ENCODE results near the gene TTPAL.

The TTPAL gene

DNA sequence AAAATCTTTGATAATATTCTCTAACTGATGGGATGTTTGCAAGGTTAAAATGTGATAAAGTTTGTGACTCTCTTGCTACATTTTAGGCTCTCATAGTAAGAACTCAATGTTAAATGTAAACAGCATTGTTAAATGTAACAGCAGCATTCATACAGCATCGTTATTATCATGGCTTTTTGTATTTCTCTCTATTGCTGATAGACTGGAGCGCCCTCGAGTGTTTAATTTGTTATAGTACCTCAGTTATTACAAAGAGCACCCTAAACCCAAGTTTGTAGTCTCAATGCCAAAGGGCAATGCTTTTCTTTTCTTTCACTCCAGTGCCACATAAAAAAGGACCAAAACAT is 14.9 kb upstream of the TTPAL start:
- H3K4me3 ChIP-seq (ENCODE audit: low read depth, low read length) = no peak overlapping the region
- no peak overlapping the region for H3K27ac ChIP-seq (ENCODE audit: extremely low read depth, low read depth, low read length)
- no peak for TF ChIP-seq ZBTB7A (tag by site-specific recombination; IDR thresholded peaks at IDR 0.05; ENCODE audit: low read depth)
- TF ChIP-seq ZNF654 (tag by site-specific recombination; IDR thresholded peaks at IDR 0.05; ENCODE audit: low read depth) = peak; percentile 53
- no peak for TF ChIP-seq ZNF544 (tag by site-specific recombination; IDR thresholded peaks at IDR 0.05)
- no peak for TF ChIP-seq ZNF174 (tag by site-specific recombination; IDR thresholded peaks at IDR 0.05)
- ChIA-PET POLR2A (no interaction called here), CTCF (interaction anchor here (0.7 to 3.2 kb wide), 5 partner anchors 10 to 244 kb away, joined by 3 to 36 read pairs (median 5); no protein-coding TSS in a partner anchor)
- no peaks in the 10 kb centered on the region for H3K36me3 ChIP-seq (ENCODE audit: control insufficient read depth in 2 of 2, insufficient read depth in 1 of 2, low read length in 2 of 2)
- H3K9me3 ChIP-seq (ENCODE audit: control insufficient read depth, insufficient read depth, low read depth, low read length) = no peaks in the 10 kb centered on the region
- H3K4me1 ChIP-seq (ENCODE audit: control insufficient read depth, insufficient read depth, low read length) = no peaks in the 10 kb centered on the region

- H3K4me1 ChIP-seq (ENCODE audit: control insufficient read depth, insufficient read depth, low read length) = no peaks in the 10 kb centered on the region
- ChIA-PET CTCF (interaction anchor here (0.6 to 3.2 kb wide), 14 partner anchors 11 to 249 kb away, joined by 3 to 36 read pairs (median 4); partner anchors contain the start of gene FITM2), POLR2A (no interaction called here)
- H3K4me3 ChIP-seq (ENCODE audit: low read depth, low read length) = no peak overlapping the region
- H3K36me3 ChIP-seq (ENCODE audit: control insufficient read depth in 2 of 2, insufficient read depth in 1 of 2, low read length in 2 of 2) = no peaks in the 10 kb centered on the region
- no peak overlapping the region for H3K27ac ChIP-seq (ENCODE audit: extremely low read depth, low read depth, low read length)
- TF ChIP-seq ZNF624 (tag by site-specific recombination; IDR thresholded peaks at IDR 0.05) (no peak), ZBTB17 (tag by site-specific recombination; IDR thresholded peaks at IDR 0.05) (no peak), SALL2 (tag by site-specific recombination; IDR thresholded peaks at IDR 0.05; ENCODE audit: borderline replicate concordance) (no peak), ZEB2 (tag by site-specific recombination; IDR thresholded peaks at IDR 0.05) (no peak), ZNF514 (tag by site-specific recombination; IDR thresholded peaks at IDR 0.05) (no peak), REPIN1 (tag by site-specific recombination; IDR thresholded peaks at IDR 0.05; ENCODE audit: low read depth) (no peak), ZNF658 (tag by site-specific recombination; IDR thresholded peaks at IDR 0.05) (no peak), ZNF350 (tag by site-specific recombination; IDR thresholded peaks at IDR 0.05) (no peak), TSHZ1 (tag by site-specific recombination; IDR thresholded peaks at IDR 0.05; ENCODE audit: borderline replicate concordance) (no peak), HOXA7 (CRISPR knock-in tag; IDR thresholded peaks at IDR 0.05; ENCODE audit: borderline replicate concordance) (no peak), TCF7L2 (IDR thresholded peaks at IDR 0.05; ENCODE audit: borderline replicate concordance, low read depth, low read length) (no peak), ZNF837 (tag by site-specific recombination; IDR thresholded peaks at IDR 0.05) (no peak)
- H3K9me3 ChIP-seq (ENCODE audit: control insufficient read depth, insufficient read depth, low read depth, low read length) = no peaks in the 10 kb centered on the region
These were observed 14.4 kb upstream of the TTPAL start for GRCh38 chr20:44461142-44461802.

DNA sequence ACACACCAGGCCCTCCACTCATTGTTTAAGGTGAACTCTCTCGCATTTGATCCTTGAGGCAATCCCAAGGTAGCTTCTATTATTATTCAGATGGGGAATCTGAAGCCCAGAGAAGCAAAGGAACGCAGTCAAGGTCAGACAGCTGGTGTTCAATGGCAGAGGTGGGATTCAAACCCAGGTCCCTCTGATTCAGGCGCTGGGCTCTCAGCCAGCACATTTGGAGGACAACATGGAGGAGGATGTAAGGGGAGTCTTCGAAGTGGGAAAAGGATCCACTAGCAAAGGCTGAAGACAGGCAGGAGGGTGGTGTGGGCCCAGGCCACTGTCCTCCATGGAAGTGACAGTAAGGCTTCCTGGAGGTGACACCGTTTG is 13.9 kb upstream of the TTPAL start:
- CTCF ChIA-PET = interaction anchor here (0.6 to 3.2 kb wide), 16 partner anchors 11 to 249 kb away, joined by 3 to 36 read pairs (median 4); partner anchors contain the start of gene FITM2
- TF ChIP-seq GFI1B (tag by site-specific recombination; IDR thresholded peaks at IDR 0.05) (no peak), SP3 (tag by site-specific recombination; IDR thresholded peaks at IDR 0.05) (no peak), ZNF670 (tag by site-specific recombination; IDR thresholded peaks at IDR 0.05; ENCODE audit: low read depth) (no peak), ZNF843 (tag by site-specific recombination; IDR thresholded peaks at IDR 0.05) (no peak), ZNF658 (tag by site-specific recombination; IDR thresholded peaks at IDR 0.05) (no peak), ATF2 (tag by site-specific recombination; IDR thresholded peaks at IDR 0.05; ENCODE audit: low read depth) (no peak), ZNF549 (tag by site-specific recombination; IDR thresholded peaks at IDR 0.05) (no peak), ZNF280C (tag by site-specific recombination; IDR thresholded peaks at IDR 0.05) (no peak), SP7 (tag by site-specific recombination; IDR thresholded peaks at IDR 0.05) (no peak)

More for the DNA sequence above, 13.9 kb upstream of the TTPAL start:
- Histone ChIP-seq H3K4me3 (ENCODE audit: low read depth, low read length) (no peak overlapping the region), H3K36me3 (ENCODE audit: control insufficient read depth in 2 of 2, insufficient read depth in 1 of 2, low read length in 2 of 2) (no peaks in the 10 kb centered on the region), H3K4me1 (ENCODE audit: control insufficient read depth, insufficient read depth, low read length) (no peaks in the 10 kb centered on the region), H3K9me3 (ENCODE audit: control insufficient read depth, insufficient read depth, low read depth, low read length) (no peaks in the 10 kb centered on the region), H3K27ac (ENCODE audit: extremely low read depth, low read depth, low read length) (no peak overlapping the region)
- POLR2A ChIA-PET = no interaction called here
